B cell (primary cell): ENCODE measurements around the gene GRID1. TPM values are rescaled to one million over a fixed set of nuclear protein-coding genes. Genes with fewer than 3 reads are reported as not detected.

Experiments
- ATAC-seq: fragments of 200-7000 bp; cut with Tn5 transposase; one replicate; pipeline ENCODE4 v1.10.0; 2021; ENCODE audit warnings: low read depth, mild to moderate bottlenecking, moderate number of reproducible peaks, moderate library complexity
- CTCF ChIA-PET: fragments of 350-600 bp; sonication (Branson Sonifier 250); formaldehyde crosslinking; loops from one replicate; lab custom pipeline; 2021; ENCODE audit warnings: antibody characterized with exemption, inconsistent platforms; lab: Charles Lee
- POLR2A ChIA-PET: fragments of 350-600 bp; sonication (Branson Sonifier 250); formaldehyde crosslinking; loops from one replicate; lab custom pipeline; 2021; ENCODE audit warnings: antibody characterized with exemption; lab: Charles Lee
- DNase-seq: peaks from one replicate; pipeline ENCODE4 v3.0.0; 2013
- H2AFZ ChIP-seq: 2 replicates; pipeline ENCODE4 v1.6.1; 2012; ENCODE audit warnings: mild to moderate bottlenecking, low read depth, low read length; ENCODE audit not compliant: insufficient read depth, poor library complexity, severe bottlenecking
- H3K27ac ChIP-seq, 2 donors: 1 replicate in 1 of 2; 2 replicates in 1 of 2; pipeline ENCODE4 v1.5.1; 2012 to 2013; ENCODE audit warnings: low read length in 2 of 2, mild to moderate bottlenecking in 2 of 2, moderate library complexity in 1 of 2
- H3K27me3 ChIP-seq, 4 experiments: fragments of 200-600 bp in 1 of 4; sonication (generic) in 1 of 4; replicated peaks in 1 of 4; 1 replicate in 2 of 4; 2 replicates in 2 of 4; pipeline versions ENCODE4 v1.6.1 to v1.7.0; 2013 to 2016; ENCODE audit warnings: low read length in 3 of 4, mild to moderate bottlenecking in 2 of 4, mixed read lengths in 1 of 4, moderate library complexity in 1 of 4; ENCODE audit not compliant: insufficient read depth in 4 of 4, control insufficient read depth in 3 of 4; ENCODE audit errors: control extremely low read depth in 1 of 4
- H3K36me3 ChIP-seq, 2 experiments: replicated peaks in 1 of 2; 1 replicate in 1 of 2; 2 replicates in 1 of 2; pipeline versions ENCODE4 v1.6.1 to v1.7.1; 2013; ENCODE audit warnings: low read length in 1 of 2; ENCODE audit not compliant: insufficient read depth in 2 of 2, control insufficient read depth in 1 of 2; ENCODE audit errors: control extremely low read depth in 1 of 2, extremely low read depth in 1 of 2
- H3K4me1 ChIP-seq, 2 donors: fragments of 200-600 bp in 1 of 2; sonication (generic) in 1 of 2; 1 replicate in 1 of 2; 2 replicates in 1 of 2; pipeline versions ENCODE4 v1.5.1 to v1.6.1; 2013 to 2017; ENCODE audit warnings: low read length in 2 of 2; ENCODE audit not compliant: control insufficient read depth in 2 of 2, insufficient read depth in 2 of 2
- H3K4me2 ChIP-seq: replicated peaks from 2 replicates; pipeline ENCODE3; 2012; ENCODE audit warnings: mild to moderate bottlenecking, low read depth, low read length; ENCODE audit not compliant: poor library complexity, severe bottlenecking
- H3K4me3 ChIP-seq, 5 experiments: fragments of 200-600 bp in 1 of 5; sonication (generic) in 1 of 5; 1 replicate in 3 of 5; 2 replicates in 2 of 5; pipeline versions ENCODE4 v1.5.1 to v1.7.0; 2011 to 2016; ENCODE audit warnings: low read length in 4 of 5, mild to moderate bottlenecking in 4 of 5, low read depth in 2 of 5, control low read depth in 1 of 5, moderate library complexity in 1 of 5; ENCODE audit not compliant: insufficient read depth in 1 of 5; ENCODE audit errors: control extremely low read depth in 1 of 5, extremely low read depth in 1 of 5
- H3K79me2 ChIP-seq: fragments of 200-600 bp; sonication (generic); one replicate; pipeline ENCODE4 v1.6.0; 2016; ENCODE audit warnings: low read length; ENCODE audit not compliant: control insufficient read depth, insufficient read depth
- H3K9ac ChIP-seq: fragments of 200-600 bp; sonication (generic); 2 replicates; pipeline ENCODE4 v1.6.1; 2017; ENCODE audit warnings: mild to moderate bottlenecking, low read length, moderate library complexity
- H3K9me3 ChIP-seq, 3 donors: one replicate each; pipeline versions ENCODE4 v1.6.1 to v1.7.1; 2013; ENCODE audit warnings: low read length in 2 of 3; ENCODE audit not compliant: control insufficient read depth in 2 of 3, insufficient read depth in 1 of 3; ENCODE audit errors: control extremely low read depth in 1 of 3
- H4K20me1 ChIP-seq: 2 replicates; pipeline ENCODE4 v1.6.0; 2012; ENCODE audit warnings: mild to moderate bottlenecking, low read length; ENCODE audit not compliant: insufficient read depth, control insufficient read depth, poor library complexity, severe bottlenecking
- H3K27ac Mint-ChIP-seq: one replicate; pipeline ENCODE4 v1.8.0; 2021; ENCODE audit warnings: mixed read lengths
- H3K27me3 Mint-ChIP-seq: one replicate; pipeline ENCODE4 v1.8.0; 2021; ENCODE audit warnings: mixed read lengths
- H3K4me1 Mint-ChIP-seq: one replicate; pipeline ENCODE4 v1.8.0; 2021; ENCODE audit warnings: mixed read lengths
- H3K4me3 Mint-ChIP-seq: one replicate; pipeline ENCODE4 v1.8.0; 2021; ENCODE audit warnings: mixed read lengths
- H3K9me3 Mint-ChIP-seq: one replicate; pipeline ENCODE4 v1.8.0; 2022; ENCODE audit warnings: mixed read lengths; ENCODE audit not compliant: insufficient read depth
- EZH2 ChIP-seq: IDR thresholded peaks from 2 replicates; pipeline ENCODE4 v1.6.1; 2012; ENCODE audit warnings: borderline replicate concordance, low read depth, mild to moderate bottlenecking, moderate library complexity, low read length; ENCODE audit not compliant: insufficient read depth, poor library complexity, severe bottlenecking
- WGBS: methylation state at CpG from one replicate; pipeline ENCODE4 v1.1.5; 2013; ENCODE audit warnings: missing lambda C conversion rate; ENCODE audit not compliant: insufficient coverage; 5-methylcytosine and 5-hydroxymethylcytosine counted together
- intact Hi-C: fragments of 100-400 bp; cut with micrococcal nuclease; formaldehyde crosslinking; loops from one replicate; pipeline ENCODE4 v1.10.0; 2022
- polyA plus RNA-seq: library from polyadenylated mRNA; depleted of rRNA; stranded (reverse); fragments of >200 nt; gene quantifications from 2 replicates; pipeline ENCODE4 v1.2.3, GENCODE V29; 2012
- total RNA-seq, 2 donors: library from RNA; stranded (reverse); fragments of 120-200 nt in 1 of 2; gene quantifications; 1 replicate in 1 of 2; 2 replicates in 1 of 2; pipeline versions ENCODE4 v1.2.3 to v1.2.4, GENCODE V29; 2013 to 2022
- TF ChIP-seq, protein P1 (sequence below): fragments of 200-600 bp; IDR thresholded peaks from one replicate; pipeline ENCODE4 v1.8.0; 2022; ENCODE audit warnings: antibody characterized with exemption, mild to moderate bottlenecking

GRID1 gene
- total and polyA plus RNA-seq, 2 donors (not counting 1 experiment from before 2014, with no cell fraction given): not detected

DNA sequence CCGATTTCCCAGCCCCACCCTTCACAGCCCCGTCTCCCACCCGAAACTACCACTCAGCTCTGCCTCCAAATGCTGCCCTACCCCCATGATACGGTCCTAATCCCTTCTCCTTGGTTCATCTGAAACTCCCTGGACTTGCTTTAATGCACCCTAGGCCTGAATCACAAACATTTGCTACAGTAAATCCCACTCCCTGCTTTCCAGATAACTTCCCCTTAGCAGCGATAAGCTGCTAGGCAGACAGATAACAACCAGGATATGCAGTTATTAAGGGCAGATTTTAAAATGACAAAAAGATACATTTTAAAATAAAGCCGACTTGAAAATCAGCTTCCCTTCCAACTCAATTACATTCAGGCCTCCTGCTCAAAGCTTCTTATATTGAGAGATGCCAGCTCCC, 514.7 kb downstream of the GRID1 start:
- intact Hi-C loops: no loop called here

DNA sequence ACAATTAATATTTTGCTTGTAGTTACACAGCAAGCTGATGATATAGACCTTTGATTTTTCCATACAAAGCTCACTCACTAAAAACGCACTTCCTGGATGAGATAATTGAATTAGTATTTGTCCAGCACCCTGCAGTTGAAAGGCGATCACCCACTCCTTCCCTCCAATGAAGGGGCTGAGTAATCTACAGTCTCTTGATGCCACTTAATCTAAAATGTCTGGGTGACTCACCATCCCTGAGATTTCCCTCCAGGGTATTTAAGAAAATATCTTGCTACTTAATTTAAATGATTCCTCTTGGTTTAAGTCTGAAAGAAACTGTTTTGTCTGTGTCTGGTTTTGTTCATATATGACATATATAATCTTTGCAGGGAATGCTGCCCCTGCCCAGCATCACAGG, 515.3 kb downstream of the GRID1 start:
- no peak for ATAC-seq
- Histone ChIP-seq H3K79me2 (no peaks in the 10 kb centered on the region), H3K4me1 (no peaks in the 10 kb centered on the region), H3K4me3 (no peak overlapping the region), H3K27me3 (peaks cover 0 to 5% (median 0%) of the 10 kb centered on the region in 4 experiments), H3K27ac (no peak overlapping the region), H4K20me1 (no peaks in the 10 kb centered on the region), H3K9ac (no peak overlapping the region), H3K36me3 (no peaks in the 10 kb centered on the region), H2AFZ (no peak overlapping the region), H3K4me2 (no peak overlapping the region), H3K9me3 (peaks cover 0 to 9% (median 0%) of the 10 kb centered on the region in 3 donors)
- Mint-ChIP-seq H3K4me1 (no peaks in the 10 kb centered on the region), H3K27me3 (no peaks in the 10 kb centered on the region), H3K9me3 (peaks cover 8% of the 10 kb centered on the region), H3K27ac (no peak overlapping the region), H3K4me3 (no peak overlapping the region)
- no peak for DNase-seq
- intact Hi-C loops: no loop called here
- TF ChIP-seq, protein P1, sequence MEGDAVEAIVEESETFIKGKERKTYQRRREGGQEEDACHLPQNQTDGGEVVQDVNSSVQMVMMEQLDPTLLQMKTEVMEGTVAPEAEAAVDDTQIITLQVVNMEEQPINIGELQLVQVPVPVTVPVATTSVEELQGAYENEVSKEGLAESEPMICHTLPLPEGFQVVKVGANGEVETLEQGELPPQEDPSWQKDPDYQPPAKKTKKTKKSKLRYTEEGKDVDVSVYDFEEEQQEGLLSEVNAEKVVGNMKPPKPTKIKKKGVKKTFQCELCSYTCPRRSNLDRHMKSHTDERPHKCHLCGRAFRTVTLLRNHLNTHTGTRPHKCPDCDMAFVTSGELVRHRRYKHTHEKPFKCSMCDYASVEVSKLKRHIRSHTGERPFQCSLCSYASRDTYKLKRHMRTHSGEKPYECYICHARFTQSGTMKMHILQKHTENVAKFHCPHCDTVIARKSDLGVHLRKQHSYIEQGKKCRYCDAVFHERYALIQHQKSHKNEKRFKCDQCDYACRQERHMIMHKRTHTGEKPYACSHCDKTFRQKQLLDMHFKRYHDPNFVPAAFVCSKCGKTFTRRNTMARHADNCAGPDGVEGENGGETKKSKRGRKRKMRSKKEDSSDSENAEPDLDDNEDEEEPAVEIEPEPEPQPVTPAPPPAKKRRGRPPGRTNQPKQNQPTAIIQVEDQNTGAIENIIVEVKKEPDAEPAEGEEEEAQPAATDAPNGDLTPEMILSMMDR: no peak
- TF ChIP-seq EZH2: no peak
- ChIA-PET POLR2A (no interaction called here), CTCF (no interaction called here)
- WGBS: no CpG with 5 or more reads among the region's 2 CpGs

More for the DNA sequence above, 514.7 kb downstream of the GRID1 start:
- no peak overlapping the region for H3K4me2 ChIP-seq
- whole genome bisulfite sequencing: 94% methylated on average over 4 of the region's 6 CpGs
- H3K27ac ChIP-seq: no peak overlapping the region
- TF ChIP-seq, protein P1: no peak
- no peak for TF ChIP-seq EZH2
- no peak overlapping the region for H3K9ac ChIP-seq
- Mint-ChIP-seq H3K4me3 (no peak overlapping the region), H3K9me3 (peaks cover 8% of the 10 kb centered on the region), H3K27ac (no peak overlapping the region), H3K27me3 (peaks cover 4% of the 10 kb centered on the region), H3K4me1 (no peaks in the 10 kb centered on the region)
- DNase-seq (no peak), ATAC-seq (no peak)
- H3K79me2 ChIP-seq: no peaks in the 10 kb centered on the region
- CTCF ChIA-PET: no interaction called here
- no peaks in the 10 kb centered on the region for H3K4me1 ChIP-seq
- POLR2A ChIA-PET: no interaction called here
- peaks cover 0 to 5% (median 0%) of the 10 kb centered on the region in 4 experiments for H3K27me3 ChIP-seq
- peaks cover 0 to 9% (median 0%) of the 10 kb centered on the region in 3 donors for H3K9me3 ChIP-seq
- no peak overlapping the region for H2AFZ ChIP-seq
- no peak overlapping the region for H3K4me3 ChIP-seq
- H4K20me1 ChIP-seq: no peaks in the 10 kb centered on the region
- no peaks in the 10 kb centered on the region for H3K36me3 ChIP-seq
